Measurements from ENCODE around the gene USP30.

Gene USP30

DNA sequence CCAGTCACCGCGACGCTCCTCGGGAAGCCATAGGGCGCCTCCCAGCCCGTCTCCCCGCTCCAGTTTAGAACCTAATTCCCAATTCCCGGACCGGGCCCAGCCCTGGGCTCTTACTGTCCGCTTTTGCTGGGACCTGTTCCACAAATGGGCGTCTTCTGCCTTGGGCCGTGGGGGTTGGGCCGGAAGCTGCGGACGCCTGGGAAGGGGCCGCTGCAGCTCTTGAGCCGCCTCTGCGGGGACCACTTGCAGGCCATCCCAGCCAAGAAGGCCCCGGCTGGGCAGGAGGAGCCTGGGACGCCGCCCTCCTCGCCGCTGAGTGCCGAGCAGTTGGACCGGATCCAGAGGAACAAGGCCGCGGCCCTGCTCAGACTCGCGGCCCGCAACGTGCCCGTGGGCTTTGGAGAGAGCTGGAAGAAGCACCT is 45.8 kb downstream of the USP30 start:
- peak; percentile 56 for DNase-seq

- no peak for DNase-seq
Observed at GRCh38 chr12:109098651-109099050, 46.3 kb downstream of the USP30 start.

DNA sequence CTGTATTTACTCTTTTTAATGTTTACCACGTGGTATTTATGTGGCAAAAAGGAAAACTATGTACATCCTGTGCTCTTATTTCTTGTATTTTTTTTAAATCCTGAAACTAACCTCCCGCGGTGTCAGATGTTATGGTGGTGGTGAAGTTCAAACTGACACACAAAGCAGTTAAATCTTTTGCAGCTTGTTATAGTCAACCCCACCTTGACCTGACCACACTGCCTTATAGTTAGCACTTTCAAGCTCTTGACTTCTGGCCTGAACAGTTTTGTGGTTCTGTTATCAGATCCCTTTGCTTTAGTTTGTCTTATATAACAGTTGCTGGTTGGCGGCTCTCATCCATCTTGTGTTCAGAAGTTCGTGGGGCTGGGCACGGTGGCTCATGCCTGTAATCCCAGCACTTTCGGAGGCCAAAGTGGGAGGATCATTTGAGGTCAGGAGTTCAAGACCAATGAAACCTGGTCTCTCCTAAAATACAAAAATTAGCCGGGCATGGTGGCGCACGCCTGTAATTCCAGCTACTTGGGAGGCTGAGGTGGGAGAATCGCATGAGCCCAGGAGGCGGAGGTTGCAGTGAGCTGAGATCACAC is 47.1 kb downstream of the USP30 start:
- no peak for DNase-seq

- DNase-seq, result no peak
Observed at GRCh38 chr12:109100741-109101140, 48.4 kb downstream of the USP30 start.

GRCh38 chr12:109102491-109102890 is 50.1 kb downstream of the USP30 start:
- no peak for DNase-seq

GRCh38 chr12:109105176-109105575 is 52.8 kb downstream of the USP30 start:
- no peak for DNase-seq

GRCh38 chr12:109109746-109110350 is 57.5 kb downstream of the USP30 start:
- no peak for DNase-seq

DNA sequence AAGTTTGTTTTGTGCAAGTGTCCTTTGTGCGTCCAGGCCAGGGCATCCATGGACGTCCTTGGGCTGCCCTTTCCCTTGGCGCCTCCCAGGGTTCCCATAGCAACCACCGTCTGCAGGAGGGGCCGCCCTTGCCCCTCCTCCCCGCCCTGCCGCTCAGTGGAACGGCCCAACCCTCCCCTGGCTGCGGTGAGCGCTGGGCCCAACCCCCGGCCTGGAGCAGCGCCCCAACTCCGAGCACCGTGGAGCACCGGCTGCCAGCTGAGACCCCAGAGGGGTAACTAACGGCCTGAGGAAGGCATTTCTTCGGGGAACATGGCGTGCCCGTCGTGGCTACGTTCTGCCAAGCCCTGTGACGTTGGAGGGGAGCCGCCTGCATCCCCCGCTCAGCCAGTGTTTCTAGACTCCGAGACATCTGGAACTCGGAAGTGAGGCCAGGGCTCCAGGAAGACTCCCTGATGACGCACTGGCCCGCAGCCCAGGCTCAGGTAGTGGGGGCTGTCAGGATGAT is 58.7 kb downstream of the USP30 start:
- peak; percentile 79 for DNase-seq

DNA sequence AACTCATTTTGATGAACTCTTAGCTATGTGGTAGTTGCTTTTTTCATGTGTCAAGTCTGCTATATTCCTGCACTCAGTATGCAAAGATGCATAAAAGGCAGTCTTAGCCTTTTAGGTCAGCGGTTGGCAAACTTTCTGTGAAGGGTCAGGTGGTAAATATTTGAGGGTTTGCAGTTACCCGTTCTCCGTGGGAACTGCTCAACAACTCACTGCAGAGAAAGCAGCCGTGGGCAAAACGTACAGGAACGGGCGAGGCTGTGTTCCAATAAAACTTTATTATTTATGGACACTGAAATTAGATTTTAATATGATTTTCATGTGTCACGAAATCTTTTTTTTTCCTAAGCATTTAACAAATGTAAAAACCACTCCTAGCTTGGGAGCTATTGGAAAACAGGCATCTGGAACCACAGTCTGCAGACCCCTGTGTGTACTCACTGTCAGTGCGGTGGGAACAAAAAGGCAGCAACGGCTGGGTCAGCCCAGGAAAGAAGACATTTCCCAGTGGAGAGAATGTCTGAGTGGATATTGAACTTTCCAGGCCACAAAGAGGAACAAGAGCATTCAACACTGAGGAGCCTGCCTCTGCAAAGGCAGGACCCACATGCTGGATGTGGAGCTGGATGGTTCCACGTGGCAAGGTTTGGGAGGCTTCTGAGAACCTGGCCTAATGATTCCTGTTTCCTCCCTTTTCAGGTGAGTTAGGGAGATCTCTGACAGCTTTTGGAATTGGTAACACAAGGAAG is 60.5 kb downstream of the USP30 start:
- no peak for DNase-seq

DNA sequence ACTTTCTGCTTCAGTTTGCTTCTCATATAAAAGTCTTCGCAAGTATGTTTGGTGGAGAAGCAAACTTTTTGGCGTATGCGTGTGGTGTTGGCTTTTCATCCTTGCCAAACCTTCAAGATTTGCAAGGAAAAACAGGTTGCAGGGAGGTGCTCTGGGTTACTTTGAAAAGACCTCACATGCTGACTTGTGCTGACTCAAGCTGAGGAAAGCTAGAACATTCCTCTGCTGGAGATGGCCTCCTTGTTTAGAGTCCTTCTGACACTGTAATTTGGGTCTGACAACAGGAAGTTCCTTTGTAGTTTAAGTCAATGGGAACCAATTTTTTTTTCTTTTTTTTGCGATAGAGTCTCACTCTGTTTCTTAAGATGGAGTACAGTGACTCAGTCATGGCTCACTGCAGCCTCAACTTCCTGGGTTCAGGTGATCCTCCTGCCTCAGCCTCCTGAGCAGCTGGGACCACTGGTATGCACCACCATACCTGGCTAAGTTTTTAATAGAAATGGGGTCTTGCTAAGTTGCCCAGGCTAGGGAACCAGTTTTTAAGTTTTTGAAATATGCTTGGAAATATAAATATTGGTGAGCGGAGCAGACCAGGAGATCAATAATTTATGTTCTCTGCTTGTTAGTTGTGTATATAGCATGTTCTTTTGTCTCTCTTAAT is 61.4 kb downstream of the USP30 start:
- no peak for DNase-seq

DNA sequence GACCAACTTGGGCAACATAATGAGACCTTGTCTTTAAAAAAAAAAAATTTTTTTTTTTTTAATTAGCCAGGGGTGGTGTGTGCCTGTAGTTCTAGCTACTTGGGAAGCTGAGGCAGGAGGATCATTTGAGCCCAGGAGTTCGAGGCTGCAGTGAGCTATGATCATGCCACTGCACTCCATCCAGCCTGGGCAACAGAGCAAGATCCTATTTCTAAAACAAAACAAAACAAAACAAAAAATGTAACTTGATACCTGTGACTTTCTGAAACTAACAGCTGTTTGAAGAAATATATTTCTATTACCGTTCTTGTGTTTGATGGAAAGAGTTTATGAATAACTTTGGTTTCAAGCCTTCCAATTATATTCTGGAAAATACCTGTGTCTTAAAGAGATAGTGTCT is 62.3 kb downstream of the USP30 start:
- DNase-seq, result no peak

DNA sequence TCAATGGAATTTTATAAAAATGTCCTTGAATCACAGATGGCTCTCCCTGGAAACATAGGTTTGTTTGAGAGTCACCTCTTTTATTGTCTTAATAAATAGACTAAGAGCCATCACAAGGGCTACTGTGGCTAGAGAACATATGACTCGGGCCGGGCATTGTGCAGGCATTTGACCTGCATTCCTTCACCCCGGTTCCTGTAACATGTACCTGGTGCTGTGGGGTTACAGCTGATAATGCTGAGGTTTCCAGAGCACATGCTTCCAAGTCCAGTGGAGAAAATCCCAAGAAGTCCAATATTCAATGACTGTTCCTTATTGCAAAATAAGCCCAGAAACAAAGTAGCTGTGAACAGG is 63.0 kb downstream of the USP30 start:
- DNase-seq, result no peak

- no peak for DNase-seq
Observed at GRCh38 chr12:109115758-109116610, 63.6 kb downstream of the USP30 start, which contains the start of gene ACACB. Gene ACACB, plus strand, starts transcription at chr12:109116587. Its CDS starts 22,819 bp downstream, at chr12:109139406.

DNA sequence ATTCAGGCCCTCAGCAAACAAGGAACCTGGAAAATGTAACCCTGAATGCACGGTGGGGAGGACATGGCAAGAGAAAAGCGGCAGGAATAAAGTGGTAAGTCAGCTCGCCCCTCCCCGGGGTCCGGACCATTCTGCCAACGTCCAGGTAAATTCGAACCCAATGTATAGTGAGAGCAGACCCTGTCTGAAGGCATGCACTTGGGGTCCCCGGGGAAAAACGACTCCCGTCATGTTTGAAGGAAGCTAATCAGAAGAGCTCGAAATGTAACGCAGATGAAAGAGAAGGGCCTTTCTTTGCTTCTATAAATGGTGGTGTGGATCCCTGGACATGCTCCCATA is 64.2 kb downstream of the USP30 start:
- DNase-seq, result no peak

DNA sequence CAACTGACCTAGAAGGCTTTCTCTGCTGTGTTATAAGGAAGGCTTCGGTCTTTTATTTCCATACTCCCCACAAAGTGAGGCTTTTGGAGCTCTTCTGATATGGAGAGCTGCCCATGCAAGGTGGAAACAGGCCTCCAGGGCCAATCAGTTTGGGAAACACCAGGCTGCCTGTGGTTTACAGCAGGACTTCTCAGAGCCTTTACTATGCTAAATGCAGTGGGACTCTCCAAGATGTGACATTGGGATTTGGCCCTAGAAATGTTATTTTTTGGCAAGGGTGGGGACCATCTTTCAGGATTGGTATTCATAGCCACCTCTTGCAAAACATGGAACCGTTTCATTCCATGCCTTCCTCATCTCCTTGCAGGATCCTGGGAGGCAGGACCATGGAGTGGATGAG is 67.7 kb downstream of the USP30 start:
- DNase-seq, result no peak

DNA sequence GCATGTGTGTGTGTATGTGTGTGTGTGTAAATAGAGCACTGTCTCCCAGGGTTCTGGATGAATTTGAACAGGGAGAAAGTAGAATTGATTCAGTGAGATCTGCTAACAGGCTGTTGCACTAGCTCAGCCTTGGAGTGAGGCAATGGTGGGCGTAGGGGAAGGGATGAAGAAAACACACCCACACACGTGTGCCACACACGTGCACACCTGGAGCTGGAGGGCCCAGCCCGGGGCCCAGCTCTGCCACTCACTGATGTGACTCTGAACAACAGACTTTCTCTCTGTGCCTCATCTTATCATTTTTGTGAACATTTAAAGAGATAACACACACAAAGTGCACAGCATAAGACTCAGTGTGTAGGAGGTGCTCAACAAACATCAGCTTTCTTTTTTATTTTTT is 68.2 kb downstream of the USP30 start:
- no peak for DNase-seq

DNA sequence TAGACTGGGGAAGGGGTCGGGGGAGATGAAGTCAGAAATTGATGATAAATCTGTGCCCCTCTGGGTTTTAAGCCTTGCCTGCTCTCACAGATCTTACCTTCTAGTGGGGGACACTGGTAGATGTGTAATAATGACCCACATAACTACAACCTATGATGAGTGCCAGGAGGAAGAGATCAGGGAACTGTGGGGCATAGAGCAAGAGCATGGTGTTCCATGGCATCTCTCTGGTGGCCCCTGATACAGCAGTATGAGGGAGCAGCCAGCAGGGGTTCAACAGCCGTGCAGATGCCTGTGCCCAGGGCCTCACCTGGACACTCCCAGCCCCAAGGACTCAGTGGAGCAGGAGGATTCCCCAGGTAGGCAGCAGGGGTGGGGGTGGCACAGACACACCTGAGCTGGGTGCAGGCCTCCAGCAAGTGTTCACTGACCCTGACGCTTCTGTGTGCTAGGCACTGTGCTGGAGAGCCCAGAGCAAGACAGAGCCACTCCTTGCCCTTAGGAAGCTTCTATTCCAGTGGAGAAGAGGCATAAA is 69.0 kb downstream of the USP30 start:
- no peak for DNase-seq

GRCh38 chr12:109124878-109125648 is 72.7 kb downstream of the USP30 start:
- DNase-seq, result no peak

DNA sequence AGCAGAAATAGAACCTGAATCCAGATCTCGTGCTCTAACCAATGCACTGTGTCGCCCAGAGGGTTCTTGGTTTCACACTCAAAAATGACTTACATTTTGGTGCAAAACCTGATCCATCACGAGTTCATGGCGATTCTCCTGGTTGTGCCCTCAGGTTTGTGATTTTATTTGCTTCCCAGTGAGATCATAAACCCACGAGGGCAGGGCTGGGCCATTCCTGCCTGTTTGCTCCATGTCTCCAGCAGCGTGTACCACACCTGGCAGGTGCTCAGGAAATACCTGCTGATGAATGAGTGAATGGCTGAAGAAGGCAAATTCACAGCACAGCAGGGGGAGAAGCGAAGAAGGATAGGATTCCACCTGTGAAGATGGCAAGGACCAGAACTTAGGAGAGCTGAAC is 73.4 kb downstream of the USP30 start:
- no peak for DNase-seq

DNA sequence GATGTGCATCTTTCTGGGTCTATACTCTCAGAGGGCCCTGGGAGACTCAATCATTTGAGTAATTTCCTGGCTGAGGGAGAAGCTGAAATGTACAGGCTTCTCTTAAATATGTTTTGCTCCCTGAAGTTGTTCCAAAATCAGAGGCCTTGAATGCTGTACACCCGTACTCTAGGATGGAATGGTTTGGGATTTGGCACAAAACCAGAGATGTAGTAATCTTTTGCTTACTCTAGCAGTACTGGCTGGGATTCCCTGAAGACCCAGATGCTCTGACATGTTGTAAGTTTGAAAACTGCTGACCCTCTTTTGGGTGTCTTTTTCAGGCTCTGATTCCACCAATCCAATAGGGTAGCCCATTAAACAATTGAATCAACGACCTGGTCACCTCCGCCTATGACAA is 74.4 kb downstream of the USP30 start:
- DNase-seq, result no peak

- DNase-seq, result no peak
Observed at GRCh38 chr12:109127533-109128242, 75.3 kb downstream of the USP30 start.
